ENCODE results near the gene CKLF.
"Not testable (repeated sequence)": the region's sequence is repeated elsewhere in the genome, so short reads cannot be mapped to it uniquely, and the experiment has no call there.

Gene CKLF

DNA sequence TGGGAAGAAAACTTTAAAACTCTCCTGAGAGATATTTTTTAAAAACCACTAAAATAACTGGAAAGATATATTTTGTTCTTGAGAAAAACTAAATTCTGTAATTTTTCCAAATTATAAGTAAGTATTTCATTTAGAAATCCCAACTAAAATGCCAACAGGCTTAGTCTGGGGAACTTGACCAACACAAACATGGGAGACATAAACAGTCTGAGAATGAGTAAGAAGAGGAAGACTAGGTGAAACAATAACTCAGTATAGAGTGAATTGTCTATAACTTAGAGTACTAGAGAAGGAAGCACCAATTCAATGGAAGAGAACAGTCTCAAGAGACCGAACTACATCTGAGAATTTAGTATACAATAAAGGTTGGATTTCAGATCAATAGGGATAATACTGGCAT lies 16.8 kb downstream of the CKLF start:
- no peak for DNase-seq (ENCODE audit: low read depth)

GRCh38 chr16:66569827-66570405 lies 17.5 kb downstream of the CKLF start:
- no peak for DNase-seq (ENCODE audit: low read depth)

- DNase-seq (ENCODE audit: low read depth) = no peak
Measured at GRCh38 chr16:66572356-66572755, 20.0 kb downstream of the CKLF start.

- DNase-seq (ENCODE audit: low read depth) = no peak
Measured at GRCh38 chr16:66574081-66574480, 21.7 kb downstream of the CKLF start.

- no peak for DNase-seq (ENCODE audit: low read depth)
Measured at GRCh38 chr16:66574531-66574930, 22.2 kb downstream of the CKLF start.

DNA sequence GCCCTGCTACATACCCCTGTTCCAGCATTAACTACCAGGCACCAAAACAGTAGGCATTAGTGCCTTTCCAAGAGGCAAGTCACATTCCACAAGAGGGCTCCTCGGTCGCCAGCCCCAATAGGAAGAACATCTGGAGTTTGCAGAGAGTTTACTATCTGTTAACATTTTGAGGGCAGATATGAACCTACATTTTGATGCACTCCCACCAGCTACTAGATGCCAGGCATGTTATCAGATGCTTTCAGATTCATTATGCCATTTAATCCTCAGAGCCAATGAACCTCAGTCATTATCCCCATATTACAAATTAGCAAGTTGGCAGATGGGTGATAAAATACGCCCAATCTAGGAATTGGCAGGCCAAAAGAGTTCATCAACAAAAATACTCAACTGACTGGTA lies 22.7 kb downstream of the CKLF start:
- no peak for DNase-seq (ENCODE audit: low read depth)

- no peak for DNase-seq (ENCODE audit: low read depth)
Measured at GRCh38 chr16:66576296-66576695, 23.9 kb downstream of the CKLF start.

DNA sequence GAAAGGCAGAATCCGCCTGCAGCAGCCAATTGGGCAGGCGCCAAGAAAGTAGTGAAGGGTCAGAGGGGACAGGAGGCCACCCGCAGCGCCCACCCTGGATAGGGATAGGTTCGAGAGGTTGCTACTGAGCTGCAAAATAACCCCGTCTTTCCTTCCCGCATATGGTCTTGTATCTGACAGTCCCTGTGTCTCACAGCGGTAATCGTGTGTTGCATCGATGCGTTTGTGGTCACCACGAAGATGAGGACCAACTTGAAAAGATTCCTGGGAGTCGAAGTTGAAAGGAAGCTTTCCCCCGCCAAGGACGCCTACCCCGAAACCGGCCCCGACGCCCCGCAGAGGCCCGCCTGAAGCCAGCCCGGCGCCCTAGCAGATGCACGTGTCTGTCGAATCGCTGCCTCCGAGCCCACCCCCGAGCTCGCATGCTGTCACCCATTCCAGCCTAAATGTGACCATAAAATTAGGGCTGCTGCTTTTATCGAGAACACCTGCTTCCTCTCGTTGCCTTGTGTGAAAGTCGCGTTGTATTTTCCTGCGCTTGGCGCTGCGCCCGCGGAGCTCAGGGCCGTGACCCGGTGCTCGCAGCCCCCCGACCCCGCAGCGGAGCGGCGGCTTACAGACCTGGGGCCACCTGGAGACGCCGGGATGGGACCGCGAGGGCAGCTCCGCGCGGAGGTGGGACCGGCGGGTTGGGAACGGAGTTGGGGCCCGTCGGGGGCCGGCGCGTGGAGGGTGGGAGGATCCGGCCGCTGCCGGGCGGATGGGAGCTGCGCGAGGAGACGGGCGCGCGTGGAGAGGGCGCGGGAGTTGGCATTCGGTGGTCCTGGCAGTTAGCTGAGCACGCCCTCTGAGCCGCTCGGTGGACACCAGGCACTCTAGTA lies 26.5 kb downstream of the CKLF start, which contains the start of gene CMTM2:
TSS of gene CMTM2 (plus strand) at position 813 of the 881 bp plus-strand sequence. CDS start 145 bp downstream, outside the sequence.
- no peak for DNase-seq (ENCODE audit: low read depth)

DNA sequence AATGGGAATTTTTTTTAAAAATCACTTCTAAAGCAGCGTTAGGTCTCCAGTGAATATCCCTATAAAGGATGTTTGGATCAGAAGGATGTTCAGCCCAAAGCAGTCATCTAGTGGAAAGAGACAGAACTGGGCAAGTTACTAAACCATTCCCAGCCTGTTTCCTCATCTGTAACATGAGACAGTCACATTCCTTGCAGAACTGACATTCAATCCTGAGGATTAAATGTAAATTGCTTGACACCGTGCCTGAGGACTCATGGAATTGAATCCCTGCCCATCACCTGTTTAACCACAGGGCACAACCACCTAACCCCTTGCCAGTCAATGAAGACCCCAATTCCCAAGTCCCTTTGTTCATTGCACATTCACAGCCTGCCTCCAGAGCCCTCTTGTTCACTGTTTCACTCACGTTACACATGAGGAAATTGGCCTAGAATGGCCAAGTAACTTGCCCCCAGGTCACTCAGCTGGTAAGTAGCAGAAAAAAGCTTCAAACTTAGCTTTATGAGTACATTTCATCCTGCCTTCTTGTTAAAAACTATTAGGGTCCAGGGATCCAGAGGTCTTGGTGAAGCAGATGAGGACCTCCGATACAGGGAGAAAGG lies 28.3 kb downstream of the CKLF start:
- no peak for DNase-seq (ENCODE audit: low read depth)

DNA sequence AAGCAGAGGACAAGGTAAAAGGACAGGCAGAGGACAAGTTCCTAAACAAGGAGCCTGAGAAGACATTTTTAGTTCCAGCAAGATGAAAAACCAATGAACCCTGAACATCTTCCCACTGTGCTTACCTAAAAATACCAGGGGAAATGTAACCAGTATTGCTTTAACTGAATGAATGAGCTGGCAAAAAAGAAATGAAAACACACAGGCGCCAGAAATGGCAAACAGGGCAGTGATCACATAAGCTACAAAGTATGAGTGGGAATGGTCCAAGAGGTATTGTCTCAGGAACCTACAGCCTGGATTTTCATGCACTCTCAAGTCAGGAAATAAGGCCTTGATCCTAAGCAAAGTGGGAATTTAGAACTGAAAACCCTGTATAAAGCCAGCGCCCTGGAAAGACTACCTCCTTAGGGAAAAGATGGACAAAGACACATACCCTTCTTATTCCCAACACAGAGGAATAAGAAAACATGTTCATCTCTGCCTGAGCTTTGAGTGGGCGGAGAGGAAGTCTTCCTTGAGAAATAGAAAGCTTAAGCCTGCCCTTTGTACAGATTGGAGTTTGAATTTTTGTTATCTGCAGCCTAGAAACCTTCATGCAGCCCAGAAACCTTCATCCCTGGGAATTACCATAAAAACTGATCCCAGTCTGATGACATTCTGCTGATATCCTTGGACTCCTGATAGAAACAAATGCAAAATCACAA lies 29.0 kb downstream of the CKLF start:
- no peak for DNase-seq (ENCODE audit: low read depth)

GRCh38 chr16:66585481-66586239 lies 33.3 kb downstream of the CKLF start:
- no peak for DNase-seq (ENCODE audit: low read depth)

DNA sequence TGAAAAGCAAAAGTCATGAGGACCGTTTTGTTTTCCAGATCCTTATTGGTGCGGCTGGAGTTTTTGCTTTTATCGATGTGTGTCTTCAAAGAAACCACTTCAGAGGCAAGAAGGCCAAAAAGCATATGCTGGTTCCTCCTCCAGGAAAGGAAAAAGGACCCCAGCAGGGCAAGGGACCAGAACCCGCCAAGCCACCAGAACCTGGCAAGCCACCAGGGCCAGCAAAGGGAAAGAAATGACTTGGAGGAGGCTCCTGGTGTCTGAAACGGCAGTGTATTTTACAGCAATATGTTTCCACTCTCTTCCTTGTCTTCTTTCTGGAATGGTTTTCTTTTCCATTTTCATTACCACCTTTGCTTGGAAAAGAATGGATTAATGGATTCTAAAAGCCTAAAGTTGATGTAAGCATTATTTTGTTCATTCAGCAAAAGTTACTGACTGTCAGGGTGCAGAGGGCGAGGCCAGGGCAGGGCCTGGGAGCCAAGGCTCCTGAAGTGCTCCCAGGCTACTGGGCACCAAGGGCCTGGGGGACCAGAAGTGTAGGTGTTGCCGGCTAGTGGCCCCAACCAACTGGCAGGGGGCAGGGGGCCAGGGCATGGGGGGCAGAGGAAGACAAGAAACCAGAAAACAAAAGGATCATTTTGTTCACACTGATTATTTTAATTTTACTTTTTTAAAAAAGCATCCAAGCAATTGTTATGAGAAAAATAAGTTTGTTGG lies 35.7 kb downstream of the CKLF start:
- no peak for DNase-seq (ENCODE audit: low read depth)

DNA sequence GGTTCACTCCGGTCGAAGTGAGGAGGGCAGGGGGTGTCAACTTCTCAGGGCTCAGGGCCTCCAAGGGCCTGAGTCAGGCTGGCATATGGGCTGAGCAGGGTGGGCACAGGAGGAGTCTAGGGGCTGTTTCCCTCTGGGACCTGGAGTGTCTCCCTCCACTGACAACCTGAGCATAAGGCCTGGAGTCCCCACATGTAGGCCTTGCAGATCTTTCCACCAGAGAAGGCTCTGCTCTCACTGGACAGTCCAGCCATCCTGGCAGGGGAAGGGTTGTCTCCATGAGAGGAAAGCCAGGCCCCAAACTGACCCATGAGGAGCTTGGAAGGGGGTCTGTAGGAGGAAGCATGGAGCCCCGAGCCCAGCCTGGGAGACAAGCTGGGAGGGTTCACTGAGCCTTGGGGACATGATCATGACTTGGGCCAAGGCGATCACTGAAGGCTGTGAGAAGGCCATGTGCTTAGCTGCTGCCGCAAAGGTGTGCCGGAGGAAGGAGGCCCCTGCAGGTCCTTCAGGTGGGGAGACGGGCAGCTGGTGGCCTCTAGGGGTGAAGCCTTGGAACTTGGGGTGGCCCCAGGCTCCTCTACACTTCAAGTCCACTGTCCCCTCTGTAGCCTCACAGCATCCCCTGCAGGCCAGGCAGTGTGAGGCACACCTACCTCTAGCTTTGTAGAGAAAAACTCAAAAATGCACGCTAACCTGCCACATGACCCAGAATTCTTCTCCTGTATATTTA lies 36.8 kb downstream of the CKLF start:
- peak; percentile 39 for DNase-seq (ENCODE audit: low read depth)

DNA sequence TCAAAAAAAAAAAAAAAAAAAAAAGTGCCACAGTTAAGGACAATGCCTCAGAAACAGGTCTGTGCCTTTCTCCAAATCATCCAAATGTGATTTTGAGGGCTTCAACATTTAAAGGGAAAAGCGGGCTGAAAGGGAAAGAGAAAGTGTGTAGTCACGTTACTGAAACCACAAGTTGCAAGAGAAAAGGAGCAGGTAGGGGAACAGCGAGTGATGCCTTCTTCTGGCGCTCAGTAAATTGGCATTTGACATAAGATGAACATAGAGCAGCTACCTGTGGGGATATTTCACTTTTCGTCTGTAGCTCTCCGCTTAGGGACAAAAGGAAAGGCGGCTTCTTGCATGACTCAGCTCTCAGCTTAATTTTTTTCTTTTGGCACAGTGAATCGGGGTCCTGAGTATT lies 37.9 kb downstream of the CKLF start:
- DNase-seq (ENCODE audit: low read depth) = no peak

DNA sequence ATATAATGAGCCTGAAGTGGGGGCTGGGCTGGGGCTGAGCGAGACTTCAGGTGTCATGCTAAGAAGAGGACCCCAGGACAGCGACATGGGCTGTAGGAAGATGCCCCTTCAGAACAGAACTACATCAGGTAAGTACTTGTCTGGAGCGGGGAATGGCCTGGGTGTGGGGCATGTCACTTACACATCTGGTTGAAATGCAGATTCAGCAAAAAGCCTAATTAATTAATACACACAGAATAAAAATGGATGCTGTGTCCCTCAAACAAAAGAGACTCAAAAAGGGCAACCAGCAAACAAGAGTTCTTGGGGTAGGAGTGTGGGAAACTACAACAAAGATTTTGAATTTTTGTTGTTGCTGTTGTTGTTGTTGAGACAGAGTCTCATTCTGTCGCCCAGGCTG lies 38.6 kb downstream of the CKLF start:
- no peak for DNase-seq (ENCODE audit: low read depth)

- DNase-seq (ENCODE audit: low read depth) = no peak
Measured at GRCh38 chr16:66592241-66592640, 39.9 kb downstream of the CKLF start.

DNA sequence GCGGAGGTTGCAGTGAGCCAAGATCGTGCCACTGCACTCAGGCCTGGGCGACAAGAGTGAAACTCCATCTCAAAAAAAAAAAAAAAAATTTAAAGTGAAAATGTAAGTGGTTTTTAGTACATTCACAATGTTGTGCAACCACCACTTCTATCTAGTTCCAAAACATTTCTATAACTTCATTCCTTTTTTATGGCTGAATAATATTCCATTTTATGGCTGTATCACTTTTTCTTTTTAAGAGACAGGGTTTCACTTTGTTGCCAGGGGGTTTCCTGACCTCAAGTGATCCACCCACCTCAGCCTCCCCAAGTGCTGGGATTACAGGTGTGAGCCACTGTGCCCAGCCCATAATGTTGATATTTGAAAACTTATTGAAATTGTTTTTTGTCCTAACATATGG lies 40.4 kb downstream of the CKLF start:
- DNase-seq (ENCODE audit: low read depth) = no peak

DNA sequence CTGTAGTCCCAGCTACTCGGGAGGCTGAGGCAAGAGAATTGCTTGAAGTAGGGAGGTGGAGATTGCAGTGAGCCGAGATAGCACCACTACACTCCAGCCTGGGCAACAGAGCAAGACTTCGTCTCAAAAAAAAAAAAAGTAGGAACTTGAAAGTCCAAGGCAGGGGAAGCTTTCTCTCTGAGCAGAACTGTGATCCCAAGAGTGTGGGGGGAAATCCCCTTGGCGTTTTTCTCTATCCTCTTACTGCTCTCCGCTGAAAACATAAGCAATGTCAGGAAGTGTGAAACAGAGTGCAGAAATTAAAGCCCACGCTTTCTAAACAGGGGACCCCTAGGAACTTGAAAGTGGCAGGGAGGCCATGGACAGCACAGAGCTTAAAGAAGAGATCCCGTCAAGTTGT lies 42.4 kb downstream of the CKLF start:
- no peak for DNase-seq (ENCODE audit: low read depth)

DNA sequence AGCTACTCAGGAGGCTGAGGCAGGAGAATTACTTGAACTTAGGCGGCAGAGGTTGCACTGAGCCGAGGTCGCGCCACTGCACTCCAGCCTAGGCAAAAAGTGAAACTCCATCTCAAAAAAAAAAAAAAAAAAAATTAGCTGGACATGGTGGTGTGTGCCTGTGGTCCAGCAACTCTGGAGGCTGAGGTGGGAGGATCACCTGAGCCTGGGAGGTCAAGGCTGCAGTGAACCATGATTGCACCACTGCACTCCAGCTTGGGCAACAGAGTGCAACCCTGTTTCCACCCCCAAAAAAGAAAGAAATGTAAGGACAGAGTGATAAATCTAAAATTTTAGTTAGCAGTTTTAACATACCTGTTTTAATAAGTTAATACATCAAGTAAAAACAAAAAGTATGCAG lies 44.2 kb downstream of the CKLF start:
- not testable (repeated sequence) for DNase-seq (ENCODE audit: low read depth)

Measured in T-helper 22 cell (primary cell).